H9 (cell line): ENCODE results near the gene ARHGAP26. TPM values are rescaled to one million over a fixed set of nuclear protein-coding genes. Genes with fewer than 3 reads are reported as not detected.

Experiments
- DNase-seq: peaks from one replicate; pipeline ENCODE4 v3.0.0-alpha.2; 2017
- H2AFZ ChIP-seq: one replicate; pipeline ENCODE4 v1.6.1; 2013; ENCODE audit warnings: mild to moderate bottlenecking, low read length, control low read depth, moderate library complexity
- H2AK5ac ChIP-seq: 2 replicates; pipeline ENCODE4 v1.6.1; 2013; ENCODE audit warnings: low read length, control low read depth, mixed read lengths; ENCODE audit not compliant: insufficient read length
- H2BK120ac ChIP-seq: one replicate; pipeline ENCODE4 v1.6.1; 2013; ENCODE audit warnings: low read depth, mild to moderate bottlenecking, low read length, control low read depth, inconsistent platforms; ENCODE audit not compliant: poor library complexity, severe bottlenecking
- H2BK12ac ChIP-seq: 2 replicates; pipeline ENCODE4 v1.6.1; 2013; ENCODE audit warnings: low read length, control low read depth, mixed read lengths, low read depth; ENCODE audit not compliant: insufficient read length
- H2BK15ac ChIP-seq: 2 replicates; pipeline ENCODE4 v1.6.1; 2013; ENCODE audit warnings: low read depth, low read length, control low read depth
- H2BK20ac ChIP-seq: one replicate; pipeline ENCODE4 v1.6.1; 2013; ENCODE audit warnings: low read depth, mild to moderate bottlenecking, low read length, control low read depth, inconsistent platforms; ENCODE audit not compliant: poor library complexity, severe bottlenecking
- H2BK5ac ChIP-seq: 2 replicates; pipeline ENCODE4 v1.6.1; 2013; ENCODE audit warnings: low read length, control low read depth, mixed read lengths; ENCODE audit not compliant: insufficient read length
- H3K14ac ChIP-seq: 2 replicates; pipeline ENCODE4 v1.6.1; 2013; ENCODE audit warnings: low read length, control low read depth; ENCODE audit not compliant: insufficient read depth
- H3K18ac ChIP-seq: 2 replicates; pipeline ENCODE4 v1.6.1; 2013; ENCODE audit warnings: low read depth, mild to moderate bottlenecking, mixed read lengths, low read length, control low read depth; ENCODE audit not compliant: insufficient read length
- H3K23ac ChIP-seq: 2 replicates; pipeline ENCODE4 v1.6.1; 2013; ENCODE audit warnings: low read length, control low read depth, mixed read lengths, low read depth; ENCODE audit not compliant: insufficient read length
- H3K23me2 ChIP-seq: 2 replicates; pipeline ENCODE4 v1.6.1; 2013; ENCODE audit warnings: low read depth, mild to moderate bottlenecking, mixed read lengths, low read length, control low read depth; ENCODE audit not compliant: insufficient read length, poor library complexity, severe bottlenecking
- H3K27ac ChIP-seq: 2 replicates; pipeline ENCODE4 v1.5.1; 2013; ENCODE audit warnings: low read length, control low read depth, mixed read lengths, low read depth; ENCODE audit not compliant: insufficient read length
- H3K27me3 ChIP-seq: 2 replicates; pipeline ENCODE4 v1.6.1; 2013; ENCODE audit warnings: low read length, control low read depth, inconsistent platforms; ENCODE audit not compliant: insufficient read depth
- H3K4ac ChIP-seq: 2 replicates; pipeline ENCODE4 v1.6.1; 2013; ENCODE audit warnings: low read depth, mild to moderate bottlenecking, control low read depth, inconsistent platforms, low read length, moderate library complexity
- H3K4me1 ChIP-seq: 2 replicates; pipeline ENCODE4 v1.6.1; 2013; ENCODE audit warnings: low read length, control low read depth, inconsistent platforms; ENCODE audit not compliant: insufficient read depth
- H3K4me2 ChIP-seq: 2 replicates; pipeline ENCODE4 v1.6.1; 2013; ENCODE audit warnings: low read length, control low read depth, mixed read lengths; ENCODE audit not compliant: insufficient read length, insufficient read depth
- H3K56ac ChIP-seq: 2 replicates; pipeline ENCODE4 v1.6.1; 2013; ENCODE audit warnings: low read depth, mild to moderate bottlenecking, mixed read lengths, low read length, control low read depth; ENCODE audit not compliant: insufficient read length
- H3K79me1 ChIP-seq: 2 replicates; pipeline ENCODE4 v1.6.1; 2013; ENCODE audit warnings: low read depth, mild to moderate bottlenecking, moderate library complexity, low read length, control low read depth, inconsistent platforms; ENCODE audit not compliant: insufficient read depth, poor library complexity, severe bottlenecking
- H3K79me2 ChIP-seq: 2 replicates; pipeline ENCODE4 v1.6.1; 2013; ENCODE audit warnings: low read length, control low read depth, inconsistent platforms; ENCODE audit not compliant: insufficient read depth
- H3K9ac ChIP-seq: 2 replicates; pipeline ENCODE4 v1.6.1; 2013; ENCODE audit warnings: low read length, control low read depth, mixed read lengths; ENCODE audit not compliant: insufficient read length; ENCODE audit errors: extremely low read depth
- H3K9me3 ChIP-seq: one replicate; pipeline ENCODE4 v1.6.1; 2013; ENCODE audit warnings: low read depth, low read length, inconsistent platforms; ENCODE audit not compliant: control insufficient read depth
- H3T11ph ChIP-seq: one replicate; pipeline ENCODE4 v1.6.1; 2013; ENCODE audit warnings: mild to moderate bottlenecking, low read length, control low read depth, inconsistent platforms
- H4K20me1 ChIP-seq: one replicate; pipeline ENCODE4 v1.6.1; 2013; ENCODE audit not compliant: control insufficient read depth, insufficient read length, insufficient read depth
- H4K5ac ChIP-seq: 2 replicates; pipeline ENCODE4 v1.6.1; 2013; ENCODE audit warnings: low read depth, mild to moderate bottlenecking, mixed read lengths, low read length, control low read depth; ENCODE audit not compliant: insufficient read length
- H4K8ac ChIP-seq: replicated peaks from 2 replicates; pipeline ENCODE4 v1.6.1; 2013; ENCODE audit warnings: low read length, control low read depth, mixed read lengths, low read depth; ENCODE audit not compliant: insufficient read length
- H4K91ac ChIP-seq: 2 replicates; pipeline ENCODE4 v1.6.1; 2013; ENCODE audit warnings: low read depth, mild to moderate bottlenecking, moderate library complexity, mixed read lengths, low read length, control low read depth; ENCODE audit not compliant: insufficient read length
- H3K27ac Mint-ChIP-seq, 3 experiments: 2 replicates in 2 of 3; 3 replicates in 1 of 3; pipeline ENCODE4 v1.8.0; 2020 to 2021; ENCODE audit warnings: mixed read lengths in 3 of 3, mild to moderate bottlenecking in 1 of 3, moderate library complexity in 1 of 3
- H3K27me3 Mint-ChIP-seq: 2 replicates; pipeline ENCODE4 v1.8.0; 2021; ENCODE audit warnings: low read depth, mild to moderate bottlenecking, moderate library complexity, mixed read lengths
- H3K36me3 Mint-ChIP-seq, 3 experiments: 2 replicates in 2 of 3; 3 replicates in 1 of 3; pipeline ENCODE4 v1.8.0; 2020 to 2021; ENCODE audit warnings: low read depth in 3 of 3, mixed read lengths in 3 of 3; ENCODE audit not compliant: insufficient read depth in 1 of 3
- H3K4me1 Mint-ChIP-seq, 2 experiments: 2 replicates each; pipeline ENCODE4 v1.8.0; 2020; ENCODE audit warnings: mixed read lengths in 2 of 2
- H3K4me3 Mint-ChIP-seq, 2 experiments: 2 replicates in 1 of 2; 3 replicates in 1 of 2; pipeline ENCODE4 v1.8.0; 2020 to 2021; ENCODE audit warnings: mild to moderate bottlenecking in 2 of 2, mixed read lengths in 2 of 2, moderate library complexity in 1 of 2
- H3K9me3 Mint-ChIP-seq, 2 experiments: 2 replicates in 1 of 2; 3 replicates in 1 of 2; pipeline ENCODE4 v1.8.0; 2020; ENCODE audit warnings: mild to moderate bottlenecking in 2 of 2, mixed read lengths in 2 of 2, moderate library complexity in 1 of 2
- CTCF ChIP-seq: fragments of 200-600 bp; sonication (generic); conservative IDR thresholded peaks from 3 replicates; pipeline ENCODE4 v1.8.0; 2021; ENCODE audit warnings: antibody characterized with exemption, mild to moderate bottlenecking
- WGBS: extraction: QIAGEN DNeasy Blood & Tissue Kit; methylation state at CpG from one replicate; pipeline ENCODE4 v1.1.7; 2013; ENCODE audit warnings: missing lambda C conversion rate, low lambda C conversion rate, mixed read lengths; ENCODE audit not compliant: insufficient read length; ENCODE audit errors: extremely low coverage; 5-methylcytosine and 5-hydroxymethylcytosine counted together
- total RNA-seq: library from RNA; stranded (reverse); gene quantifications from 2 replicates; pipeline ENCODE4 v1.2.1, GENCODE V29; 2021

Gene ARHGAP26
- total RNA-seq, 1 experiment from 2014 or later: 13.8 TPM

GRCh38 chr5:143131972-143132371 lies 361.8 kb downstream of the ARHGAP26 start:
- Histone ChIP-seq H3K4me2 (no peak overlapping the region), H2BK12ac (no peak overlapping the region), H2AK5ac (no peak overlapping the region), H4K8ac (no peak overlapping the region), H3K23me2 (no peaks in the 10 kb centered on the region), H3K56ac (no peak overlapping the region), H3T11ph (no peak overlapping the region), H2AFZ (no peak overlapping the region), H3K18ac (no peak overlapping the region), H4K20me1 (no peaks in the 10 kb centered on the region), H3K27ac (no peak overlapping the region), H3K14ac (no peak overlapping the region), H4K91ac (no peak overlapping the region), H3K79me2 (no peaks in the 10 kb centered on the region), H3K79me1 (no peaks in the 10 kb centered on the region), H4K5ac (no peak overlapping the region), H3K9ac (no peak overlapping the region), H3K27me3 (no peaks in the 10 kb centered on the region), H2BK120ac (no peak overlapping the region), H3K4ac (no peak overlapping the region), H3K4me1 (no peaks in the 10 kb centered on the region), H2BK20ac (no peak overlapping the region), H2BK5ac (no peak overlapping the region), H3K9me3 (no peaks in the 10 kb centered on the region), H2BK15ac (no peak overlapping the region), H3K23ac (no peak overlapping the region)
- no peak for DNase-seq
- H3K27me3 Mint-ChIP-seq: no peaks in the 10 kb centered on the region
- no peak overlapping the region for H3K4me3 Mint-ChIP-seq
- H3K36me3 Mint-ChIP-seq: 0 out of 7 replicates have a peak, but pooled peaks cover 0 to 2% (median 0%) of the 10 kb centered on the region in 3 experiments
- no peaks in the 10 kb centered on the region for H3K9me3 Mint-ChIP-seq
- no CpG with 5 or more reads among the region's 6 CpGs for WGBS
- peaks cover 12 to 23% of the 10 kb centered on the region in 2 experiments for H3K4me1 Mint-ChIP-seq
- TF ChIP-seq CTCF: no peak
- H3K27ac Mint-ChIP-seq: no peak overlapping the region
